Measurements from ENCODE around the gene ADAM15.

The ADAM15 gene

DNA sequence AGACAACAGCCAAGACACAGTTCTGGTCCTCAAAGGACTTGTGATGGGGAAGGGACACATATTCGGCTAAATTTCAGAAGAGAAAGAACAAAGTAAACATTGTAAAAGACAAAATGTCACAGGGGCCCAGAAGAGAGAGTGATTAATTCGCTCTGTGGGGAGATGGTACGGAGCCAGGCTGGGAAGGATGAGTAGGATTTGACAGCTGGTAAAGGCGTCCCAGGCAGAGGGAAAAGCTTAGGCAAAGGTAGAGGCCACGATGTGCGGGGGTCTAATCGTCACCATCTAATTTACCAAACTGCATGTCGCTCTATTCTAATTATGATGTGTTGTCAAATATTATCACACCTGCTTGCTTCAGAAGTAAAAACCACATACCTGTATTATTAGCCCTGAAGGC is 59.3 kb downstream of the ADAM15 start:
- H3K9me3 ChIP-seq (ENCODE audit: low read length) = no peaks in the 10 kb centered on the region
- peaks cover 35% of the 10 kb centered on the region for H3K27me3 ChIP-seq (ENCODE audit: insufficient read depth, low read length)
- H3K4me3 ChIP-seq (ENCODE audit: low read length) = no peak overlapping the region
- H3K4me1 ChIP-seq (ENCODE audit: insufficient read depth, low read length) = peaks cover 7% of the 10 kb centered on the region
- no peaks in the 10 kb centered on the region for H3K36me3 ChIP-seq (ENCODE audit: insufficient read depth, low read length)
- H2AFZ ChIP-seq (ENCODE audit: low read depth, low read length) = no peak overlapping the region

DNA sequence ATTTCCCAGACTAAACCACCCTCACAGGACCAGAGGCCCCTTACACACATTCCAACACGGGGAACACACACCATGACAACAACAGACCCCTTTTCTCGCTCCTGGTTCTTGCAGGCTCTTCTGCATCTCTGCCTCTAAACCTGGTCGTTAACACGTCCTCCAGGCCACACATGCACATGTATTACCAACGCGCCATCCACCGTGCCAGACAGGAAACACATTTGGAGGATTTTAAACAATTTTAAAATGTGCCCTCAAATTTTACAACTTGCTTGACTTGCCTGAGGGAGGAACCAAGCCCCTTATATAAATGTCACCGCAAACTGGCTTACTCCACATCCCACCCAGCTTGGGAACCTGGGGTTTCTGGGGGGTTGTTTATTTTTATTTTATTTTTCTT is 59.7 kb downstream of the ADAM15 start:
- H3K4me3 ChIP-seq (ENCODE audit: low read length) = no peak overlapping the region
- peaks cover 37% of the 10 kb centered on the region for H3K27me3 ChIP-seq (ENCODE audit: insufficient read depth, low read length)
- no peaks in the 10 kb centered on the region for H3K9me3 ChIP-seq (ENCODE audit: low read length)
- H3K4me1 ChIP-seq (ENCODE audit: insufficient read depth, low read length) = peaks cover 7% of the 10 kb centered on the region
- no peaks in the 10 kb centered on the region for H3K36me3 ChIP-seq (ENCODE audit: insufficient read depth, low read length)
- no peak overlapping the region for H2AFZ ChIP-seq (ENCODE audit: low read depth, low read length)
